ENCODE data around the gene UNC119.
A peak's percentile ranks its signal among the peaks of the same experiment; 100 is the strongest.
"Not testable (repeated sequence)": the region's sequence is repeated elsewhere in the genome, so short reads cannot be mapped to it uniquely, and the experiment has no call there.

Gene UNC119

GRCh38 chr17:28522281-28522680, 30.1 kb downstream of the UNC119 start:
- not testable (repeated sequence) for DNase-seq (ENCODE audit: low read depth)

GRCh38 chr17:28521311-28522085, 30.9 kb downstream of the UNC119 start:
- no peak for DNase-seq (ENCODE audit: low read depth)

- DNase-seq (ENCODE audit: low read depth) = no peak
Measured at GRCh38 chr17:28520687-28521086, 31.7 kb downstream of the UNC119 start.

- DNase-seq (ENCODE audit: low read depth) = no peak
Measured at GRCh38 chr17:28519236-28519635, 33.2 kb downstream of the UNC119 start.

GRCh38 chr17:28518578-28518977, 33.8 kb downstream of the UNC119 start:
- no peak for DNase-seq (ENCODE audit: low read depth)

GRCh38 chr17:28518132-28518531, 34.3 kb downstream of the UNC119 start:
- no peak for DNase-seq (ENCODE audit: low read depth)

- no peak for DNase-seq (ENCODE audit: low read depth)
Measured at GRCh38 chr17:28515518-28515917, 36.9 kb downstream of the UNC119 start.

- DNase-seq (ENCODE audit: low read depth) = no peak
Measured at GRCh38 chr17:28514561-28515002, 37.8 kb downstream of the UNC119 start.

- DNase-seq (ENCODE audit: low read depth) = no peak
Measured at GRCh38 chr17:28513476-28513875, 38.9 kb downstream of the UNC119 start.

- no peak for DNase-seq (ENCODE audit: low read depth)
Measured at GRCh38 chr17:28511858-28512461, 40.5 kb downstream of the UNC119 start.

GRCh38 chr17:28509789-28510188, 42.6 kb downstream of the UNC119 start:
- peak; percentile 26 for DNase-seq (ENCODE audit: low read depth)

- DNase-seq (ENCODE audit: low read depth) = no peak
Measured at GRCh38 chr17:28508211-28508724, 44.2 kb downstream of the UNC119 start.

GRCh38 chr17:28507567-28508203, 44.7 kb downstream of the UNC119 start:
- DNase-seq (ENCODE audit: low read depth) = no peak

GRCh38 chr17:28506763-28507487, 45.5 kb downstream of the UNC119 start:
- DNase-seq (ENCODE audit: low read depth) = no peak

- no peak for DNase-seq (ENCODE audit: low read depth)
Measured at GRCh38 chr17:28505986-28506665, 46.3 kb downstream of the UNC119 start, which contains the start of gene FOXN1. FOXN1 (plus strand) TSS chr17:28506348; CDS start chr17:28523970, 17,622 bp downstream.

- no peak for DNase-seq (ENCODE audit: low read depth)
Measured at GRCh38 chr17:28503420-28503819, 49.0 kb downstream of the UNC119 start.

- no peak for DNase-seq (ENCODE audit: low read depth)
Measured at GRCh38 chr17:28501421-28502284, 50.8 kb downstream of the UNC119 start.

GRCh38 chr17:28500712-28501379, 51.6 kb downstream of the UNC119 start:
- DNase-seq (ENCODE audit: low read depth) = no peak

GRCh38 chr17:28499684-28500357, 52.6 kb downstream of the UNC119 start:
- no peak for DNase-seq (ENCODE audit: low read depth)

- no peak for DNase-seq (ENCODE audit: low read depth)
Measured at GRCh38 chr17:28499364-28499664, 53.1 kb downstream of the UNC119 start.

Measured in stromal cell of bone marrow (primary cell).